ENCODE results near the gene AFAP1L2. TPM values are rescaled to one million over a fixed set of nuclear protein-coding genes. Genes with fewer than 3 reads are reported as not detected.

The AFAP1L2 gene, protein sequence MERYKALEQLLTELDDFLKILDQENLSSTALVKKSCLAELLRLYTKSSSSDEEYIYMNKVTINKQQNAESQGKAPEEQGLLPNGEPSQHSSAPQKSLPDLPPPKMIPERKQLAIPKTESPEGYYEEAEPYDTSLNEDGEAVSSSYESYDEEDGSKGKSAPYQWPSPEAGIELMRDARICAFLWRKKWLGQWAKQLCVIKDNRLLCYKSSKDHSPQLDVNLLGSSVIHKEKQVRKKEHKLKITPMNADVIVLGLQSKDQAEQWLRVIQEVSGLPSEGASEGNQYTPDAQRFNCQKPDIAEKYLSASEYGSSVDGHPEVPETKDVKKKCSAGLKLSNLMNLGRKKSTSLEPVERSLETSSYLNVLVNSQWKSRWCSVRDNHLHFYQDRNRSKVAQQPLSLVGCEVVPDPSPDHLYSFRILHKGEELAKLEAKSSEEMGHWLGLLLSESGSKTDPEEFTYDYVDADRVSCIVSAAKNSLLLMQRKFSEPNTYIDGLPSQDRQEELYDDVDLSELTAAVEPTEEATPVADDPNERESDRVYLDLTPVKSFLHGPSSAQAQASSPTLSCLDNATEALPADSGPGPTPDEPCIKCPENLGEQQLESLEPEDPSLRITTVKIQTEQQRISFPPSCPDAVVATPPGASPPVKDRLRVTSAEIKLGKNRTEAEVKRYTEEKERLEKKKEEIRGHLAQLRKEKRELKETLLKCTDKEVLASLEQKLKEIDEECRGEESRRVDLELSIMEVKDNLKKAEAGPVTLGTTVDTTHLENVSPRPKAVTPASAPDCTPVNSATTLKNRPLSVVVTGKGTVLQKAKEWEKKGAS
- 1.9 and 3.8 TPM in 2 replicates for total RNA-seq
- polyA plus RNA-seq: 0.75 and 2.6 TPM in 2 replicates

DNA sequence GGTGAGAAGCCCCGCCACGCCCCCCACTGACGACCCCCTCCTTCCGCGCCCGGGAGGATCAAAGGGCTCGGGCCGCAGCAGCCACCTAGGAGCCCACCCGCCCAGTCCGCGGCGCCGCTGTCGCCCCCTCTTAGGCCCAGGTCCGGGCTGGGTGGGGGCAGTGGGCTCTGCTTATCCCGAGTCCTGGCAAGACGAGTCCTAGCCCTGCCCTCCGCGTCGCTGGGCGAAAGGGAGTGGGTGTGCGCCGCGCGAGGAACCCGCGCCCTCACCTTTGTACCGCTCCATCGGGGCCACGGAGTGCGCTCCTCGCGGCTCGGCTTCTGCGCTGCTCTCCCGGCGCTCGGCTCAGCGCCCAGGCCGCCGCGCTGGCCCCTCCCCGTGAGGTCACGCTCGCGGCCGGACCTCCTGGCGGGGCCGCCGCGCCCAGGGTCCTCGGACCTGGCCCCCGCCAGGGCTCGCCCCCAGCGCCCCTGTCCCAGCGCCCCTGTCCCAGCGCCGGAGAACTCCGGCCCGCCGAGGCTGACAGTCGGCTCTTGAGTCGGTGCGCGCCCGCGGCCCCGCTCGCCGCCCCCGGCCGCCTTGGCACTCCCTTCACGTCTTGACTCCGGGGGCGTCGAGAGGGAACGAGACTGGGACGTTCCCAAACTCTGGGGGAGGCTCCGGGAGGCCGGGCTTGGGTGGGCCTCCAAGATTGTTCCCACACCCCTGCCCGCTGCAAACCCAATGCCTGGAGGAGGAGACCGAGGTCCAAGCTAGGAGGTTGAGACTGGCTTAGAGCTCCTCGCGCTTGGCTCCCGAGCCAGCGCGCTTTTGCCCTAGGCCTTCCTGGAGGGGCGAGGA lies at the start of gene AFAP1L2:
AFAP1L2 (minus strand) TSS at position 332 of the 840 bp plus-strand sequence; CDS start at position 285, 47 bp downstream.
- Histone ChIP-seq H3K4me1 (ENCODE audit: low read depth) (peaks cover 6% of the 10 kb centered on the region), H3K27ac (no peak within 1 kb of the TSS), H3K4me3 (peak within 1 kb of the TSS; percentile 31), H3K36me3 (no peaks in the 10 kb centered on the region), H3K9me3 (ENCODE audit: low read depth) (no peaks in the 10 kb centered on the region), H3K27me3 (peaks cover 47% of the 10 kb centered on the region)
- TF ChIP-seq, protein P1, sequence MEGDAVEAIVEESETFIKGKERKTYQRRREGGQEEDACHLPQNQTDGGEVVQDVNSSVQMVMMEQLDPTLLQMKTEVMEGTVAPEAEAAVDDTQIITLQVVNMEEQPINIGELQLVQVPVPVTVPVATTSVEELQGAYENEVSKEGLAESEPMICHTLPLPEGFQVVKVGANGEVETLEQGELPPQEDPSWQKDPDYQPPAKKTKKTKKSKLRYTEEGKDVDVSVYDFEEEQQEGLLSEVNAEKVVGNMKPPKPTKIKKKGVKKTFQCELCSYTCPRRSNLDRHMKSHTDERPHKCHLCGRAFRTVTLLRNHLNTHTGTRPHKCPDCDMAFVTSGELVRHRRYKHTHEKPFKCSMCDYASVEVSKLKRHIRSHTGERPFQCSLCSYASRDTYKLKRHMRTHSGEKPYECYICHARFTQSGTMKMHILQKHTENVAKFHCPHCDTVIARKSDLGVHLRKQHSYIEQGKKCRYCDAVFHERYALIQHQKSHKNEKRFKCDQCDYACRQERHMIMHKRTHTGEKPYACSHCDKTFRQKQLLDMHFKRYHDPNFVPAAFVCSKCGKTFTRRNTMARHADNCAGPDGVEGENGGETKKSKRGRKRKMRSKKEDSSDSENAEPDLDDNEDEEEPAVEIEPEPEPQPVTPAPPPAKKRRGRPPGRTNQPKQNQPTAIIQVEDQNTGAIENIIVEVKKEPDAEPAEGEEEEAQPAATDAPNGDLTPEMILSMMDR (IDR thresholded peaks at IDR 0.05; ENCODE audit: low read depth, low read length): no peak
- peak; percentile 39 to 64 for DNase-seq (ENCODE audit: low read depth in 1 of 2, low spot score in 1 of 2)

DNA sequence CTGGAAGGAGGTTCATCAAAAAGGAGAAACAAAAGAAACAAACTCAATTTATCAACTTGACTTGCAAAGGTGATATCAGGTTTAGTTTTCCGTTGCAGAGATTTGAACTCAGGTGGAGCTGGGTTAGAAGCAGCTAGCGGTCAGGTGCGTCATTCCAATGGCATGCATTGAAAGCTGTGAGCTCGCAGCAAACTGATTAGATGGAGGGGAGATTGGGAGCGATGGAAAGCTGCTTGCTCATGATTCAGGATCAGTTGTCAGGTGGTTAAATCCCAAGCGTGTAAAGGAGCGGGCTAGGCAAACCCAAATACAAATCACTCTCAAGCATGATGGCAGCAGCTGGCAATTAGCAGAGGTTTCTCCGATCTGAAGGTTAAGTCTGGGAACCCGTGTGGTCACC lies 49.3 kb upstream of the AFAP1L2 start:
- H3K27me3 ChIP-seq: no peaks in the 10 kb centered on the region
- H3K4me1 ChIP-seq (ENCODE audit: low read depth): no peaks in the 10 kb centered on the region
- H3K9me3 ChIP-seq (ENCODE audit: low read depth): no peaks in the 10 kb centered on the region
- H3K36me3 ChIP-seq: peaks cover 30% of the 10 kb centered on the region
- H3K4me3 ChIP-seq: no peak overlapping the region
- TF ChIP-seq, protein P1 (IDR thresholded peaks at IDR 0.05; ENCODE audit: low read depth, low read length): no peak
- DNase-seq (ENCODE audit: low read depth in 1 of 2, low spot score in 1 of 2): no peak
- no peak overlapping the region for H3K27ac ChIP-seq

DNA sequence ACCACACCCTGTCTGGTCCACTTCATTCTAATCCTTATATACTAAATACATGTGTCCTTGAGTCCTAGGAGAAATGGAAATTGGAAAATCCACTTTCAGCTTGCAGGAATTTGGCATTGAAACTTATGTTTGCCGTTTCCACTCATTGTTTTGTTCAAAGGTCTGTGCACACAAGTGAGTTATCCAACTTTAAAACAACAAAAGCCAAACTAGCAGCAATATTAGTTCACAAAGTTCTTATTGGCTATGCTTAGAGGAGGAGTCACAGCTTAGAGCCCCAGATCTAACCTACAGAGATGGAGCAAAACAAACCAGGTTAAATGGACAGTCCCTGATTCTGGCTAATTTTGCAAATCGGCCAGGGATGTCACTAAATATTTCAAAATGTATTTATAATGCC lies 44.6 kb upstream of the AFAP1L2 start:
- Histone ChIP-seq H3K9me3 (ENCODE audit: low read depth) (no peaks in the 10 kb centered on the region), H3K27me3 (no peaks in the 10 kb centered on the region), H3K36me3 (peaks cover 45% of the 10 kb centered on the region), H3K4me3 (no peak overlapping the region), H3K4me1 (ENCODE audit: low read depth) (no peaks in the 10 kb centered on the region), H3K27ac (no peak overlapping the region)
- TF ChIP-seq, protein P1 (IDR thresholded peaks at IDR 0.05; ENCODE audit: low read depth, low read length): no peak
- DNase-seq (ENCODE audit: low read depth in 1 of 2, low spot score in 1 of 2): no peak

DNA sequence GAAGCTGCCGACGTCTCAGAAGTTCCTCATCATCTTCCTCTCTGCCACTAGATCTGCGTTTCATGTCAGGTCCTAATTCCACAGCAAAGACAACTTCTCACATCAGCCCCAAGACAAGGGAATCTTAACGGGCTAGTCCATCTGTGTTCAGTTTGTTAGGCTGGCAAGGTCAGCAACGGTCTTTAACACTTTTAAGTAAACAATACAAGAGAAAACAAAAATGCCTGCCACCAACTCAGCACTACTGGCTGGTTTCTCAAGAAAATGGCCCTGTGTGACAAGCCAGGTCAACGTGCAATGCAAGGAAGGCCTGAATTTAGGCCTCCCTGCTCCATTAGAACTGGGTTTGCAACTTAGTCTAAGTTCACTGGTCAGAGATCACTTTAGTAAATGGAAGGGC lies 41.0 kb upstream of the AFAP1L2 start:
- Histone ChIP-seq H3K9me3 (ENCODE audit: low read depth) (no peaks in the 10 kb centered on the region), H3K4me3 (no peak overlapping the region), H3K27ac (no peak overlapping the region), H3K4me1 (ENCODE audit: low read depth) (no peaks in the 10 kb centered on the region), H3K36me3 (peaks cover 46% of the 10 kb centered on the region), H3K27me3 (no peaks in the 10 kb centered on the region)
- TF ChIP-seq, protein P1 (IDR thresholded peaks at IDR 0.05; ENCODE audit: low read depth, low read length): no peak
- no peak for DNase-seq (ENCODE audit: low read depth in 1 of 2, low spot score in 1 of 2)

DNA sequence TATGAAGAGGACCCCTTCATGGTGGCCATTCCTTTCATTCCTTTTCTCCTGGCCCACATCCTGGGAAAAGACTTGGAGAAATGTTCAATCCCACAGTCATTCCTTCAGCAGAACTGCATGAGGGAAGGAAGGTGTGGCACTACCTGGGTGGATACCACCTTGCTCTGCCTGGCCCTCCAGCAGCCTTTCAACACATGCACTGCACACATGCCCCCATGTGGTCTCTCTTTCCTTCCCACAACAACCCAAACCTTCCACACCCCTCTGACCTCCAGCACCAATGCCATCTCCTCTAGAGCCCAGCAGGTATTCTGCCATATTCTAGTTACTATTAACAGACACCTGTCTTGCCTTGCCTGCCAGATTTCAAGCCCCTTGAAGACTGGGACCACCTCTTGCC lies 40.5 kb upstream of the AFAP1L2 start:
- Histone ChIP-seq H3K36me3 (peaks cover 50% of the 10 kb centered on the region), H3K4me1 (ENCODE audit: low read depth) (no peaks in the 10 kb centered on the region), H3K27ac (no peak overlapping the region), H3K9me3 (ENCODE audit: low read depth) (no peaks in the 10 kb centered on the region), H3K4me3 (no peak overlapping the region), H3K27me3 (no peaks in the 10 kb centered on the region)
- TF ChIP-seq, protein P1 (IDR thresholded peaks at IDR 0.05; ENCODE audit: low read depth, low read length): no peak
- no peak for DNase-seq (ENCODE audit: low read depth in 1 of 2, low spot score in 1 of 2)

Measured in cardiac muscle cell (in vitro differentiated cells and primary cell).